IPS-15b (cell line): ENCODE results near the gene RNASEH2A.
A peak's percentile ranks its signal among the peaks of the same experiment; 100 is the strongest.
"Not testable (repeated sequence)": the region's sequence is repeated elsewhere in the genome, so short reads cannot be mapped to it uniquely, and the experiment has no call there.

ENCODE experiments used
- H3K27me3 ChIP-seq: one replicate; pipeline ENCODE4 v1.6.1; 2013; ENCODE audit warnings: low read length; ENCODE audit not compliant: control insufficient read depth, insufficient read depth
- H3K36me3 ChIP-seq: one replicate; pipeline ENCODE4 v1.6.1; 2013; ENCODE audit warnings: low read length; ENCODE audit not compliant: control insufficient read depth, insufficient read depth
- H3K4me1 ChIP-seq: one replicate; pipeline ENCODE4 v1.6.1; 2013; ENCODE audit warnings: mild to moderate bottlenecking, low read length; ENCODE audit not compliant: control insufficient read depth, insufficient read depth
- H3K4me3 ChIP-seq: one replicate; pipeline ENCODE4 v1.5.1; 2013; ENCODE audit warnings: low read depth, low read length
- H3K9ac ChIP-seq: one replicate; pipeline ENCODE4 v1.6.1; 2013; ENCODE audit warnings: low read depth, mild to moderate bottlenecking, low read length
- H3K9me3 ChIP-seq: one replicate; pipeline ENCODE4 v1.6.1; 2013; ENCODE audit warnings: mild to moderate bottlenecking, low read length; ENCODE audit not compliant: control insufficient read depth, insufficient read depth

RNASEH2A gene

DNA sequence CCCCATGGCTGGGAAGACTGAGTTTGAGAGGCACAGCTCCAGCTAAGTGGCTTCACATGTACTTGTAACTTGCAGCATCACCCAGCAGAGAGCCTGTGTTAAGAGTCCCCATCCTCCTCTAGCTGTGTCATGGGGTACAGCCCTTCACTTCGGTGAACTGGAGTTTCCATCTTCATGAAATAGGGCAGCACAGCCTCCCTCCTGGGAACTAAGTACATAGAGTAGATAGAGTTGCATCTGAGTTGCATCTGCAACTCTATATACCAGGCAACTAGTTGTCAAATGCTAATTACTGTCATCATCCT is 6.0 kb upstream of the RNASEH2A start:
- H3K4me3 ChIP-seq: peak overlapping the region; percentile 96
- H3K36me3 ChIP-seq: peaks cover 17% of the 10 kb centered on the region
- H3K27me3 ChIP-seq: peaks cover 8% of the 10 kb centered on the region
- no peak overlapping the region for H3K9ac ChIP-seq
- H3K4me1 ChIP-seq: peaks cover 15% of the 10 kb centered on the region
- no peaks in the 10 kb centered on the region for H3K9me3 ChIP-seq

DNA sequence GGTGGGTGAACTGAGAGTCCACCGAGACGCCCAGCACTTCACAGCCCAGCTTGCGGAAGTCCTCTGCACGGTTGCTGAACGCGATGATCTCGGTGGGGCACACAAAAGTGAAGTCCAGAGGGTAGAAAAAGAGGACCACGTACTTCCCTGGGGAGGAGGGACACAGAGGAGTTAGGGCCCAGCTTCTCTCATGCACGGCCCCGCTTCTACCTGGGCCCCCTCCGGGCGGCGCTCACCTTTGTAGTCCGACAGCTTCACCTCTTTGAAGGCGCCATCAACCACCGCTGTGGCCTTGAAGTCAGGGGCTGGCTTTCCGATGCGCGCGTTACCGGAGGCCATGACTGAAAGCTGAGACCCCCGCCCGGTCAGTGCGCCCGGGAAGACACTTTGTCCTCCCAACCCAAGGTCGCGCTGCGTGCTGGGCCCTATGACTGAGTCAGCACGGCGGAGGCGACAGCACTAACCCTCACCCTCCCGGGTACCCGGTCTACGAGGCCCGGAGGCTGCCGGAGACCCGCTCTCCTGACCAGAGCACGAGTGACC is 5.4 kb upstream of the RNASEH2A start:
- Histone ChIP-seq H3K4me1 (peaks cover 12% of the 10 kb centered on the region), H3K9ac (peak overlapping the region; percentile 87), H3K36me3 (peaks cover 17% of the 10 kb centered on the region), H3K27me3 (peaks cover 8% of the 10 kb centered on the region), H3K9me3 (no peaks in the 10 kb centered on the region), H3K4me3 (peak overlapping the region; percentile 96)

DNA sequence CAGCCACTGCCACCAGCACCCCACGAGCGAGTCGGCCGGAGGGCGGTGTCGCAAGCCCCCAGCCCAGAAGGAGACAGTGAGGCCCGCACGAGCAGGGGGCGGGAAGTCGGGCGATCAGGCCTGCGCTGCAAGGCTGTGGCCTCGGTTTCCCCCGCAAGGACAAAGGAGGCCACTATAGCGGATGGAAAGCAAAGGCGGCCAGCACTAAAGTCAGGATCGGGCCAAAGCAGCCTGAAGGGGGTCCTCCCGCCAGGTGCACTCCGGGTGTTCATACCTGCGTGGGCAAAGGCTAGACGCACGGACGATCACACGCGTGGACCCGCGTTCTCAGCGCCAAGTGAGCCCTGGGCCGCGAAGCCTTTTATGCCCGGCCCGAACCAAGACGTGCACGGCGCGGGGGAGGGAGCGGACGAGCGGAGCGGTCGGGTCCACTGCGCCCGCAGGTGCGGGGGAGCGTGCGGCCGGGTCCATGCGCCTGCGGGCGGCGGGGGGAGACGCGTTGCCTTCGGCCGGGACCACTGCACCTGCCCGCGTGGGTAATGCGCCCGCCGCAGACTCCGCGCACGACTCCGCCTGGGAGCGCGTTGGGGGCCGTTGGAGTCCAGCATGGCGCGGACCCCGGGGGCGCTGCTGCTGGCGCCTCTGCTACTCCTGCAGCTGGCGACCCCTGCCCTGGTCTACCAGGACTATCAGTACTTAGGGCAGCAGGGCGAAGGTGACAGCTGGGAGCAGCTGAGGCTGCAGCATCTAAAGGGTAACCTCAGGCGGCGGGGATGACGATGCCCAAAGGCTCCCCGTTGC is 4.7 kb upstream of the RNASEH2A start, which contains the start of the genes PRDX2 and THSD8:
Gene PRDX2, minus strand, starts transcription at position 335 of the 801 bp plus-strand sequence. CDS start 539 bp downstream, outside the sequence.
Gene THSD8, plus strand, starts transcription at position 604 of the 801 bp plus-strand sequence. Its CDS starts 3 bp downstream, at position 607.
- H3K9me3 ChIP-seq: no peaks in the 10 kb centered on the region

DNA sequence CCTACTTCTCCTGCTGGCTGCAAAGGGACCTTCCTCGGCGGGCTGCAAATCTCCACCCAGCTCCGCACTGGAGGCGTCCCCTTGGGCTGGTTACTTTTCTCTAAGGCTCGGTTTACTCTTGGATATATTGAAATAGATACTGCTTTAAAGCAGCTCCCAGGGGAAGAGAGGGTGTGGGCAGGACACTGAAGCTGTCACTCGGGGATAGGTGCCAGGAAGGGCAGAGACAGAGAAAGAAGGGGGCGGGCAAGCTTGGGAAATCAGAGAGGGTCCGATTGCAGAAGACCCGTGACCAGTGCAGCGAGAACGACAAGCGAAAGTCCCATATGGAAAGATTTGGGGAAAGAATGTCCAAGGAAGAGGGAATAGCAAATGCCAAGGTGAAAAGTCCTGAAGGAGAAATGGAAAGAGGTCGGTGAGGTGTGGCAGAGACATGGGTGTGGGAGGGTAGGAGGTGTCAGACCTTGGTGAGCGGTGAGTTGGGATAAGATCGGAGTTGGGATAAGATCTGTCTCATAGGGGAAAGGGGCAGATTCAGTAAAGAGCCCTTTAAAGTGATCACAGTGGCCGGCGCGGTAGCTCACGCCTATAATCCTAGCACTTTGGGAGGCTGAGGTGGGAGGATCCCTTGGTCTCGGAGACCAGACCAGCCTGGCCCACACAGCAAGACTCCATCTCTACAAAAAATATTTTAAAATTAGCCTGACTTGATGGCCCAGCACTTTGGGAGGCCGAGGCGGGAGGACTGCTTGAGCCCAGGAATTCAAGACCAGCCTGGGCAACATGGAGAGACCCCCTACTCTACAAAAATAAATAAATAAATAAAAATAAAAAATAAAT is 3.9 kb upstream of the RNASEH2A start:
- Histone ChIP-seq H3K4me1 (peaks cover 8% of the 10 kb centered on the region), H3K9ac (no peak overlapping the region), H3K9me3 (no peaks in the 10 kb centered on the region), H3K36me3 (peaks cover 17% of the 10 kb centered on the region), H3K4me3 (peak overlapping the region; percentile 96), H3K27me3 (peaks cover 8% of the 10 kb centered on the region)

More for the DNA sequence above, 4.7 kb upstream of the RNASEH2A start, which contains the start of the genes PRDX2 and THSD8:
- Histone ChIP-seq H3K4me3 (peak within 1 kb of the TSS; percentile 96), H3K27me3 (peaks cover 8% of the 10 kb centered on the region), H3K4me1 (peaks cover 8% of the 10 kb centered on the region), H3K9ac (peak within 1 kb of the TSS; percentile 87), H3K36me3 (peaks cover 17% of the 10 kb centered on the region)

DNA sequence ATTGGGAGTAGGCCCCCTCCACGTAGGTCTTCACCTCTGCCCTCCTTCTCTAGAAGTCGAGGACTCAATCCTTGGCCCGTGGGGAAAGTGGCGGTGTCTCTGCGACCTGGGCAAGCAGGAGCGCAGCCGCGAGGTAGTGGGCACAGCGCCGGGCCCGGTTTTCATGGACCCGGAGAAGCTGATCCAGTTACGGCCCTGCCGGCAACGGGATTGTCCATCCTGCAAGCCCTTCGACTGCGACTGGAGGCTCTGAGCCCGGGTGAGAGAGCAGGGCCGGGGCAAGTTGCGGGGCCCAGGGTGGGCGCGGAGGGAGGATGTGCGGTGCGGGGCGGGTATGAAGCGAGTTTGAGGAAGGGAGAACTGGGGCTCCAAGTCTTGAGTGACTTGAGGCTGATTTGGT is 2.3 kb upstream of the RNASEH2A start:
- H3K4me3 ChIP-seq: no peak overlapping the region
- H3K4me1 ChIP-seq: peaks cover 8% of the 10 kb centered on the region
- no peak overlapping the region for H3K9ac ChIP-seq
- H3K9me3 ChIP-seq: no peaks in the 10 kb centered on the region
- peaks cover 8% of the 10 kb centered on the region for H3K27me3 ChIP-seq
- H3K36me3 ChIP-seq: peaks cover 17% of the 10 kb centered on the region

DNA sequence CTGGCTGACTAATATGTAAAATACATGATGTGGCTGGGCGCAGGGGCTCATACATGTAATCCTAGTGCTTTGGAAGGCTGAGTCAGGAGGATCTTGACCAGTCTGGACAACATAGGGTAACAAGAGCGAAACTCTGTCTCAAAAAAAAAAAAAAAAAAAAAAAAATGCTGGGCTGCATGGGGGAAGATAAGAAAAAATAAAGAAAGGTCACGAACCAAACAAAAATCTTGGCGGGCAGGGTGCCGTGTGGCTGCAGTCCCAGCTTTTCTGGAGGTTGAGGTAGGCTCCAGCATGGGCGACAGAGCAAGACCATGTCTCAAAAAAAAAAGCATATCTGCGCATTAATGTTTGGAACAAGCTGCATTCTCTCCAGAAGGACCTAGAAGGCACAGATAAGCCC is 8.7 kb downstream of the RNASEH2A start:
- Histone ChIP-seq H3K9ac (no peak overlapping the region), H3K36me3 (peaks cover 7% of the 10 kb centered on the region), H3K4me1 (no peaks in the 10 kb centered on the region), H3K4me3 (no peak overlapping the region), H3K9me3 (no peaks in the 10 kb centered on the region), H3K27me3 (no peaks in the 10 kb centered on the region)

DNA sequence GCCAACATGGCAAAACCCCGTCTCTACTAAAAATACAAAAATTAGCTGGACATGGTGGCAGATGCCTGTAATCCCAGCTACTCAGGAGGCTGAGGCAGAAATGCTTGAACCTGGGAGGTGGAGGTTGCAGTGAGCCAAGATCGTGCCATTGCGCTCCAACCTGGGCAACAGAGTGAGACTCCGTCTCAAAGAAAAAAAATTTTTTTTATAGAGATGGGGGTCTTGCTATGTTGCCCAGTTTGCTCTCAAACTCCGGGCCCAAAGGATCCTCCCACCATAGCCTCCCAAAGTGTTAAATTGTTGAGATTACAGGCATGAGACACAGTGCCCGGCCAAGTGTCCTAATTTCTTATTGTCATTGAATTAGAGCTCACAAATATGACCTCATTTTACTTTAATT is 10.8 kb downstream of the RNASEH2A start:
- not testable (repeated sequence) for H3K4me1 ChIP-seq, H3K36me3 ChIP-seq, H3K4me3 ChIP-seq, H3K9ac ChIP-seq, H3K27me3 ChIP-seq, H3K9me3 ChIP-seq

DNA sequence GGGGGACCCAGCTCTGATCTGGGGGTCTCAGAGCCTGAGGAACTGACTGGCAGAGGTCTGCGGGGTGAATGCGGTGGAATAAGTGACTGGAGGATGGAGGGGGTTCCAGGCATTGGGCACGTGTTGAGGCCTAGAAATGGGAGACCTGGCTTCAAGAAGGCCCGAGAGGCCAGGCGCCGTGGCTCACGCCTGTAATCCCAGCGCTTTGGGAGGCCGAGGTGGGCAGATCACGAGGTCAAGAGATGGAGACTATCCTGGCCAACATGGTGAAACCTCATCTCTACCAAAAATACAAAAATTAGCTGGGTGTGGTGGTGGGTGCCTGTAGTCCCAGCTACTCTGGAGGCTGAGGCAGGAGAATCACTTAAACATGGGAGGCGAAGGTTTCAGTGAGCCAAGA is 11.4 kb downstream of the RNASEH2A start:
- H3K9me3 ChIP-seq, H3K4me1 ChIP-seq, H3K9ac ChIP-seq, H3K36me3 ChIP-seq, H3K27me3 ChIP-seq, H3K4me3 ChIP-seq: not testable (repeated sequence)

DNA sequence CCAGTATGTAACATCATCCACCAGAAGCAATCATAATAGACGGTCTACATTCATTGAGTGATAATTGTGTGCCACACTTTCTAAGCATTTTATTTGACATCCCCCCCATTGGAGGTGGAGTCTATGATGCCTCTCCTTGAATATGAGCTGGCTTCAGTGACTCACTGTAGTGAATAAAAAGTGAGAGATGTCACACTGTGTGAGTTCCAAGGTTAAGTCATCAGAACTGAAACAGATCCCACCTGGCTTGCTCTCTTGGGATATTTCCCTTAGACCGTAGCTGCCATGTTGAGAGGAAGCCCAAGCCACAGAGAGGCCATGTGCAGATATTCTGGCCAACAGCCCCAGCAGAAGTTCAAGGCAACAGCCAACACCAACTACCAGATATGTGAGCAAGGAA is 15.4 kb downstream of the RNASEH2A start:
- no peak overlapping the region for H3K4me3 ChIP-seq
- H3K36me3 ChIP-seq: no peaks in the 10 kb centered on the region
- peaks cover 2% of the 10 kb centered on the region for H3K4me1 ChIP-seq
- H3K9me3 ChIP-seq: no peaks in the 10 kb centered on the region
- H3K27me3 ChIP-seq: no peaks in the 10 kb centered on the region
- H3K9ac ChIP-seq: no peak overlapping the region

DNA sequence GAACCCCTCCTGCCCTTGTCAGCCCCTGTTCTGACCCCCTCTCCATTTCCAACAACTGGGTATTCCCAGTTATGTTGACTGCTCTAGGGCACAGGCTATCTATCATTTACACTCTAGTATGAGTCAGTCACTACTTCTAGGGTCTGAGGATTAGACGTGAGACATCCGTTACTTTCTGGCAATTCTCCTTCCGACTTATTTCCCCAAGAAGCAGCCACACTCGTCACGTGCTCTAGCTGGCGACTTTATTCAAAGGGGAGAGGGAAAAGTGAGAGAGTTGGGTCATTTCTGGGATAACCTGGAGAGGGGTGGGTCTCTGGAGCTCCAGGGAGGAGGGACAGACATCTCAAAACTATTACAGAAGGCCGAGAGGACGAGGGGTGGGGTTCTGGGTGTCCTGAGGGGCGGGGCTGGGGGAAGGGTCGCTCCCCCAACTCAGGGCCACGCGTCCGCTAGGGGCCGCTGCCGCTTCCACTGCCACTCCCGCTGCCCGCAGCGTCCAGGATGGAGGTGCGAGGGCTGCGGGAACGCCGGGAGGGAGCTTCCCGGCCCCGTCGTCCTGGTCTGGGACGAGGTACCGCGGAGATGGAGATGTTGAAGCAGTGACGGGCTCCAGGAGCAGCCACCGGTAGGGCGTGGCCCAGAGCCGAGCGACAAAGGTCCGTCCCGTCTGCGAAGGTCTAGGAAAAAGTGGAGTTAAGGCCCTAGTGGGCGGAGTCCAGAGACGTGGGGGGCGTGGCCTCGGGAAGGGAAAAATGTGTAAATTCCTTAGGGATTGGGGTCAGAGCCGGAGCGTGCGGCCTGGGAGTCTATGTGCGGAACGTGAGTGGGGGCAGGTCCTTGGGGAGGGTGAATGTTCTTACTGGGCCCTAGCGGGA is 19.1 kb downstream of the RNASEH2A start:
- H3K36me3 ChIP-seq: no peaks in the 10 kb centered on the region
- no peaks in the 10 kb centered on the region for H3K9me3 ChIP-seq
- H3K27me3 ChIP-seq: peaks cover 5% of the 10 kb centered on the region
- peaks cover 2% of the 10 kb centered on the region for H3K4me1 ChIP-seq
- H3K9ac ChIP-seq: peak overlapping the region; percentile 37
- H3K4me3 ChIP-seq: peak overlapping the region; percentile 67

DNA sequence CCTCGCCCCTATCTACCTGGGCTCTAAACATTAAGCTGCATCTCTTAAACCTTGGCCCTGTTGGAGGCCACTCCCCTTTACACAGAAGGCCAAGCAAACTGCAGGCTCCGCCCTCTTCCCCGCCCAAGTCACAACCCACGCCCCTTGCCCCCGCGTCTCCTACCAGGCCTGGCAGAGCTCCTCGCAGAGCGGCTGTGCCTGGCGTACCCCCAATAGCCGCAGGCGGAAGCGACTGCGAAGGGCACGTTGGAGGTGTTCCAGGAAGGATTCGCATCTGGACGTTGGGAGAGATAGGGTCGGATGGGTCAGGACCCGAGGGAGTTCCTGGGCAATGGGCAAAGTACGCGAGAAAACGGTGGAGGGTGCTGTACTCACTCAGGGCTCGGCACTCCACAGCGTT is 22.1 kb downstream of the RNASEH2A start:
- Histone ChIP-seq H3K36me3 (no peaks in the 10 kb centered on the region), H3K4me3 (peak overlapping the region; percentile 33), H3K27me3 (peaks cover 13% of the 10 kb centered on the region), H3K4me1 (peaks cover 2% of the 10 kb centered on the region), H3K9ac (no peak overlapping the region), H3K9me3 (no peaks in the 10 kb centered on the region)
